GM19023 (cell line): ENCODE data around the gene ATP8B2.
"Not testable (repeated sequence)": the region's sequence is repeated elsewhere in the genome, so short reads cannot be mapped to it uniquely, and the experiment has no call there.

Source experiments
- ATAC-seq: cut with Tn5 transposase; IDR thresholded peaks from one replicate; pipeline ENCODE4 v1.9.1; 2021; ENCODE audit warnings: mild to moderate bottlenecking, moderate library complexity; ENCODE audit not compliant: unreplicated experiment

Gene ATP8B2

GRCh38 chr1:154346276-154346917 is 21.1 kb downstream of the ATP8B2 start:
- ATAC-seq, result no peak

GRCh38 chr1:154347961-154348360 is 22.6 kb downstream of the ATP8B2 start:
- ATAC-seq, result no peak

- no peak for ATAC-seq
Observed at GRCh38 chr1:154348429-154349076, 23.2 kb downstream of the ATP8B2 start.

GRCh38 chr1:154349121-154349520 is 23.8 kb downstream of the ATP8B2 start:
- no peak for ATAC-seq

- no peak for ATAC-seq
Observed at GRCh38 chr1:154350383-154350782, 25.1 kb downstream of the ATP8B2 start.

- ATAC-seq, result no peak
Observed at GRCh38 chr1:154351363-154352068, 26.2 kb downstream of the ATP8B2 start.

- ATAC-seq, result no peak
Observed at GRCh38 chr1:154352245-154352580, 26.9 kb downstream of the ATP8B2 start.

- no peak for ATAC-seq
Observed at GRCh38 chr1:154352581-154353459, 27.5 kb downstream of the ATP8B2 start.

GRCh38 chr1:154353460-154353904 is 28.2 kb downstream of the ATP8B2 start:
- ATAC-seq, result no peak

- no peak for ATAC-seq
Observed at GRCh38 chr1:154353966-154354365, 28.6 kb downstream of the ATP8B2 start.

- no peak for ATAC-seq
Observed at GRCh38 chr1:154358519-154358918, 33.2 kb downstream of the ATP8B2 start.

- no peak for ATAC-seq
Observed at GRCh38 chr1:154360288-154360687, 35.0 kb downstream of the ATP8B2 start.

- not testable (repeated sequence) for ATAC-seq
Observed at GRCh38 chr1:154360881-154361280, 35.6 kb downstream of the ATP8B2 start.

GRCh38 chr1:154361357-154361756 is 36.0 kb downstream of the ATP8B2 start:
- no peak for ATAC-seq

GRCh38 chr1:154371436-154371835 is 46.1 kb downstream of the ATP8B2 start:
- no peak for ATAC-seq

- ATAC-seq, result not testable (repeated sequence)
Observed at GRCh38 chr1:154373777-154374357, 48.5 kb downstream of the ATP8B2 start.

- ATAC-seq, result no peak
Observed at GRCh38 chr1:154379301-154379700, 54.0 kb downstream of the ATP8B2 start.

- ATAC-seq, result no peak
Observed at GRCh38 chr1:154384650-154385489, 59.5 kb downstream of the ATP8B2 start.

GRCh38 chr1:154386643-154387352 is 61.5 kb downstream of the ATP8B2 start:
- peak; percentile 77 for ATAC-seq
